Endodermal cell (in vitro differentiated cells): ENCODE data around the gene LARP1. TPM values are rescaled to one million over a fixed set of nuclear protein-coding genes. Genes with fewer than 3 reads are reported as not detected.
A peak's percentile ranks its signal among the peaks of the same experiment; 100 is the strongest.

Source experiments
- DNase-seq: peaks from one replicate; pipeline ENCODE4 v3.0.0-alpha.2; 2017
- H3K27ac ChIP-seq: 2 replicates; pipeline ENCODE4 v1.5.1; 2013; ENCODE audit warnings: mild to moderate bottlenecking, low read depth, low read length, moderate library complexity
- H3K27me3 ChIP-seq: 2 replicates; pipeline ENCODE4 v1.6.1; 2013; ENCODE audit warnings: mild to moderate bottlenecking, low read length, moderate library complexity; ENCODE audit not compliant: insufficient read depth, control insufficient read depth, poor library complexity, severe bottlenecking
- H3K36me3 ChIP-seq: 2 replicates; pipeline ENCODE4 v1.7.0; 2013; ENCODE audit warnings: mild to moderate bottlenecking, low read length, moderate library complexity; ENCODE audit not compliant: control insufficient read depth, insufficient read depth
- H3K4me1 ChIP-seq: one replicate; pipeline ENCODE4 v1.7.0; 2013; ENCODE audit warnings: low read length; ENCODE audit not compliant: control insufficient read depth, insufficient read depth
- H3K4me3 ChIP-seq: 2 replicates; pipeline ENCODE4 v1.5.1; 2013; ENCODE audit warnings: mild to moderate bottlenecking, low read length, moderate library complexity
- H3K9ac ChIP-seq: 2 replicates; pipeline ENCODE4 v1.6.1; 2013; ENCODE audit warnings: mild to moderate bottlenecking, low read length, moderate library complexity; ENCODE audit not compliant: poor library complexity, severe bottlenecking; ENCODE audit errors: extremely low read depth
- H3K9me3 ChIP-seq: 2 replicates; pipeline ENCODE4 v1.6.1; 2013; ENCODE audit warnings: mild to moderate bottlenecking, low read length, moderate library complexity; ENCODE audit not compliant: control insufficient read depth
- H3K27ac Mint-ChIP-seq: 2 replicates; pipeline ENCODE4 v1.8.0; 2020; ENCODE audit warnings: mixed read lengths
- H3K27me3 Mint-ChIP-seq: 2 replicates; pipeline ENCODE4 v1.8.0; 2021; ENCODE audit warnings: mild to moderate bottlenecking, mixed read lengths; ENCODE audit not compliant: insufficient read depth
- H3K36me3 Mint-ChIP-seq: 2 replicates; pipeline ENCODE4 v1.8.0; 2020; ENCODE audit warnings: low read depth, mixed read lengths
- H3K4me1 Mint-ChIP-seq: 2 replicates; pipeline ENCODE4 v1.8.0; 2020; ENCODE audit warnings: mixed read lengths
- H3K4me3 Mint-ChIP-seq: 2 replicates; pipeline ENCODE4 v1.8.0; 2020; ENCODE audit warnings: mild to moderate bottlenecking, moderate library complexity, mixed read lengths
- H3K9me3 Mint-ChIP-seq: 2 replicates; pipeline ENCODE4 v1.8.0; 2020; ENCODE audit warnings: mild to moderate bottlenecking, mixed read lengths
- WGBS, 2 experiments: methylation state at CpG; one replicate each; pipeline versions ENCODE4 v1.1.5 to v1.1.7; 2013; ENCODE audit warnings: missing lambda C conversion rate in 2 of 2, mixed read lengths in 1 of 2; ENCODE audit not compliant: insufficient coverage in 1 of 2, insufficient read length in 1 of 2; 5-methylcytosine and 5-hydroxymethylcytosine counted together
- total RNA-seq, 2 donors: library from RNA; stranded (reverse); fragmentation: NEBNext Ultra II Directional in 1 of 2; extraction: Animal tissue kit (Norgen Biotek cat#: 25700) in 1 of 2; gene quantifications; 2 replicates in 1 of 2; 3 replicates in 1 of 2; pipeline ENCODE4 v1.2.1, GENCODE V29; 2021
- TF ChIP-seq, protein P1 (sequence below): fragments of 200-600 bp; sonication (generic); conservative IDR thresholded peaks from 2 replicates; pipeline ENCODE4 v1.5.0; 2021; ENCODE audit warnings: antibody characterized with exemption, mild to moderate bottlenecking

The LARP1 gene
- total RNA-seq, 2 donors from 2014 or later, result 193 to 273 TPM

GRCh38 chr5:154837009-154837901, 82.1 kb downstream of the LARP1 start:
- Mint-ChIP-seq H3K27me3 (no peaks in the 10 kb centered on the region), H3K9me3 (no peaks in the 10 kb centered on the region), H3K4me3 (no peak overlapping the region), H3K27ac (no peak overlapping the region), H3K36me3 (peaks cover 10% of the 10 kb centered on the region), H3K4me1 (peaks cover 23% of the 10 kb centered on the region)
- Histone ChIP-seq H3K36me3 (no peaks in the 10 kb centered on the region), H3K4me3 (no peak overlapping the region), H3K9me3 (no peaks in the 10 kb centered on the region), H3K9ac (no peak overlapping the region), H3K27ac (no peak overlapping the region), H3K27me3 (no peaks in the 10 kb centered on the region), H3K4me1 (peaks cover 19% of the 10 kb centered on the region)
- no peak for DNase-seq
- 94 to 100% methylated on average over 3 to 6 of the region's 6 CpGs for WGBS, 2 experiments
- TF ChIP-seq, protein P1, sequence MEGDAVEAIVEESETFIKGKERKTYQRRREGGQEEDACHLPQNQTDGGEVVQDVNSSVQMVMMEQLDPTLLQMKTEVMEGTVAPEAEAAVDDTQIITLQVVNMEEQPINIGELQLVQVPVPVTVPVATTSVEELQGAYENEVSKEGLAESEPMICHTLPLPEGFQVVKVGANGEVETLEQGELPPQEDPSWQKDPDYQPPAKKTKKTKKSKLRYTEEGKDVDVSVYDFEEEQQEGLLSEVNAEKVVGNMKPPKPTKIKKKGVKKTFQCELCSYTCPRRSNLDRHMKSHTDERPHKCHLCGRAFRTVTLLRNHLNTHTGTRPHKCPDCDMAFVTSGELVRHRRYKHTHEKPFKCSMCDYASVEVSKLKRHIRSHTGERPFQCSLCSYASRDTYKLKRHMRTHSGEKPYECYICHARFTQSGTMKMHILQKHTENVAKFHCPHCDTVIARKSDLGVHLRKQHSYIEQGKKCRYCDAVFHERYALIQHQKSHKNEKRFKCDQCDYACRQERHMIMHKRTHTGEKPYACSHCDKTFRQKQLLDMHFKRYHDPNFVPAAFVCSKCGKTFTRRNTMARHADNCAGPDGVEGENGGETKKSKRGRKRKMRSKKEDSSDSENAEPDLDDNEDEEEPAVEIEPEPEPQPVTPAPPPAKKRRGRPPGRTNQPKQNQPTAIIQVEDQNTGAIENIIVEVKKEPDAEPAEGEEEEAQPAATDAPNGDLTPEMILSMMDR, result no peak

DNA sequence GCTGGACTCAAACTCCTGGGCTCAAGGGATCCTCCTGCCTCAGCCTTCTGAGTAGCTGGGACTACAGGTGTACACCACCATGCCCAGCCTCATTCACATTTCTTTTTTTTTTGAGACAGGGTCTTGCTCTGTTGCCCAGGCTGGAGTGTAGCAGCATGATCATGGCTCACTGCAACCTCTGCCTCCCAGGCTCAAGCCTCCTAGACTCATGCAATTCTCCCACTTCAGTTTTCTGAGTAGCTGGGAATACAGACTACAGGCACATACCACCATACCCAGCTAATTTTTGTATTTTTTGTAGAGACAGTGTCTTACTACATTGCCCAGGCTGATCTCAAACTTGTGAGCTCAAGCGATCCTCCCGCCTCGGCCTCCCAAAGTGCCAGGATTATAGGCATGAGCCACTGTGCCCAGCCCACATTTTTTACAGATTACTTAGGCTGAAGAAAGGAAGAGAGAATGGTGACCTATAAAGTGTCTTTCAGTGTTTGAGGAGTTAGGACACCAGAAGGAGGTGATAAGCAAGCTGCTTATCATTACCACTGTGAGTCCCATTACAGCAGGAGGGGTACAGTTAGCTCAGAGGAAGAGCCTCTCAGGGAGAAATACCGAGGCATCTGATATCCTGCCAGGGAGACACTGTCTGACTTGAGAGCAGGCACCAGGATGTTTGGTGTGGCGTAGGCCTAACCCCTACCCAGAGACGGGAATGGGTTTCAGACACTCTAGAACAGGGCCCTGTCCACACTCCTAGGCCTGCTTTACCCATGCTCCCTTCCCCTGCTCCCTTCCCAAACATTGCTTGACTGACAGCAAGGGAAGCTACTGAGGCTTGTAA, 85.5 kb downstream of the LARP1 start:
- Mint-ChIP-seq H3K27ac (peak overlapping the region; percentile 53), H3K4me1 (peaks cover 35% of the 10 kb centered on the region), H3K4me3 (no peak overlapping the region), H3K9me3 (no peaks in the 10 kb centered on the region), H3K27me3 (peaks cover 11% of the 10 kb centered on the region), H3K36me3 (peaks cover 6% of the 10 kb centered on the region)
- no peak overlapping the region for H3K4me3 ChIP-seq
- no peaks in the 10 kb centered on the region for H3K9me3 ChIP-seq
- H3K27ac ChIP-seq, result no peak overlapping the region
- TF ChIP-seq, protein P1, result no peak
- H3K9ac ChIP-seq, result no peak overlapping the region
- 76 to 90% methylated on average over 6 of the region's 6 CpGs for WGBS, 2 experiments
- peak; percentile 62 for DNase-seq
- no peaks in the 10 kb centered on the region for H3K27me3 ChIP-seq
- peaks cover 9% of the 10 kb centered on the region for H3K4me1 ChIP-seq
- H3K36me3 ChIP-seq, result no peaks in the 10 kb centered on the region

- Mint-ChIP-seq H3K4me1 (peaks cover 35% of the 10 kb centered on the region), H3K9me3 (no peaks in the 10 kb centered on the region), H3K27me3 (peaks cover 11% of the 10 kb centered on the region), H3K36me3 (peaks cover 8% of the 10 kb centered on the region), H3K27ac (no peak overlapping the region), H3K4me3 (no peak overlapping the region)
- TF ChIP-seq, protein P1, result no peak
- DNase-seq, result no peak
- H3K9ac ChIP-seq, result no peak overlapping the region
- H3K36me3 ChIP-seq, result no peaks in the 10 kb centered on the region
- H3K4me3 ChIP-seq, result no peak overlapping the region
- H3K9me3 ChIP-seq, result no peaks in the 10 kb centered on the region
- H3K4me1 ChIP-seq, result peaks cover 9% of the 10 kb centered on the region
- H3K27ac ChIP-seq, result no peak overlapping the region
- H3K27me3 ChIP-seq, result no peaks in the 10 kb centered on the region
These were observed 86.1 kb downstream of the LARP1 start for GRCh38 chr5:154841273-154841661.
